GM04503 (cell line): ENCODE data around the gene PSMD11.

ENCODE experiments used
- DNase-seq: peaks from one replicate; pipeline ENCODE4 v3.0.0-alpha.2; 2012; ENCODE audit warnings: low read depth

PSMD11 gene

GRCh38 chr17:32467949-32468348, 23.6 kb downstream of the PSMD11 start:
- no peak for DNase-seq

GRCh38 chr17:32470405-32471167, 26.3 kb downstream of the PSMD11 start:
- no peak for DNase-seq

GRCh38 chr17:32471652-32472051, 27.3 kb downstream of the PSMD11 start:
- no peak for DNase-seq

GRCh38 chr17:32475258-32475657, 30.9 kb downstream of the PSMD11 start:
- no peak for DNase-seq

GRCh38 chr17:32477220-32477619, 32.9 kb downstream of the PSMD11 start:
- DNase-seq: no peak

GRCh38 chr17:32479074-32479617, 34.8 kb downstream of the PSMD11 start:
- no peak for DNase-seq

GRCh38 chr17:32481193-32481592, 36.9 kb downstream of the PSMD11 start:
- DNase-seq: no peak

GRCh38 chr17:32482568-32483320, 38.4 kb downstream of the PSMD11 start:
- DNase-seq: no peak

GRCh38 chr17:32483451-32484019, 39.2 kb downstream of the PSMD11 start:
- peak; percentile 58 for DNase-seq

GRCh38 chr17:32484041-32484461, 39.7 kb downstream of the PSMD11 start:
- DNase-seq: no peak

GRCh38 chr17:32484628-32485027, 40.3 kb downstream of the PSMD11 start:
- no peak for DNase-seq

GRCh38 chr17:32485261-32486110, 41.2 kb downstream of the PSMD11 start:
- DNase-seq: no peak

GRCh38 chr17:32486111-32486700, 41.9 kb downstream of the PSMD11 start:
- no peak for DNase-seq

GRCh38 chr17:32486701-32487472, 42.6 kb downstream of the PSMD11 start, which contains the start of gene CDK5R1:
CDK5R1 (plus strand) TSS chr17:32486993; CDS start chr17:32487621, 628 bp downstream.
- DNase-seq: no peak

GRCh38 chr17:32487473-32488176, 43.3 kb downstream of the PSMD11 start:
- DNase-seq: no peak

GRCh38 chr17:32488177-32488542, 43.9 kb downstream of the PSMD11 start:
- DNase-seq: no peak

GRCh38 chr17:32488604-32489180, 44.4 kb downstream of the PSMD11 start:
- DNase-seq: no peak

GRCh38 chr17:32489320-32490100, 45.2 kb downstream of the PSMD11 start:
- no peak for DNase-seq

GRCh38 chr17:32490101-32490482, 45.8 kb downstream of the PSMD11 start:
- DNase-seq: no peak
